Gastrocnemius medialis (tissue), 4 donors: Measurements from ENCODE around the gene RUNX3.

ENCODE experiments used
- POLR2A ChIP-seq, 2 donors: fragments of 450-650 bp; IDR thresholded peaks; one replicate each; pipeline ENCODE4 v1.6.1; 2017; ENCODE audit warnings: antibody characterized with exemption in 2 of 2, mild to moderate bottlenecking in 2 of 2, moderate library complexity in 2 of 2
- TF ChIP-seq, protein P1 (sequence below), 5 experiments: fragments of 450-650 bp in 3 of 5; fragments of 200-600 bp in 2 of 5; sonication (generic) in 2 of 5; IDR thresholded peaks in 4 of 5; conservative IDR thresholded peaks in 1 of 5; 1 replicate in 4 of 5; 2 replicates in 1 of 5; pipeline ENCODE4 v1.5.1; 2016 to 2019; ENCODE audit warnings: antibody characterized with exemption in 5 of 5, mild to moderate bottlenecking in 3 of 5, moderate library complexity in 3 of 5

DNA sequence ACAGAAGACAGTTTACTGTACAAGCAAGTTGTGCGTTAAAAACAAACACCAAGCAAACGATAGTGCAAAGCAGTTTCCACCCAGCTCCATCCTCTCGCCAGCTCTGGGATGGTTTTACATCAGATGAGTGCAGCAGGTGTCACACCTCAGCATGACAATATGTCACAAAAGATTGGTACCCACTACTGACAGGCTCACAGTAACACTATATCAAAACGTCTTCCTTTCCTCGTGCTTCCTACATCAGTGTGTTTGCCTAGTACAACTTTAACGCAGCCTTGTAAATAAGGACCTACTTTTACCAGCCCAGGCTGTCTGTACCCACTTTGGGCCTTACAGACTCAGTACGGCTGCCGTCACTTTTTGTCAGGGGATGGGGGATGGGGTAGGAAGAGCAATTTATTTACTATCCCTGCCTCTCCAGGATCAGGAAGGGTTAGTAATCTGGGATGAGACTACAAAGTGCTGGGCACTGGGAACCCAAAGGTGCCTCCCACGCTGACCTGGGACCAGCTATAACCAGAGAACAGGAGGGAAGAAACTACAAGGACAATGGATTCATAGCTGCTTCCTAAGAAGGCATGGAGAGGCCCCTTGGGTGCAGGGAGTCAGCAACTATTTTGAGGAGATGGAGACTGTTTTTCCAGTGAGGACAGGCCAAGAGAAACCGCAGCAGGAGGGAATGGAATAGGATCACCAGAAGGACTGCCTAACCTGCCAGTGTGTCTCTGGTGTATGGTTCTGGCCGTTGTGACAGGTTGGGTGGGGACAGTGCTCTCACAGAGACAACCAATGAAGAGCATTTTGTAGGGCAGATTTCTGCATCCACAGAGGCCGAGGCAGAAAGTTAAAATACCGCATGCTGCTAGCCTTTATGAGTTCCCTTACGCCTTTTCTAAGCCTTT, 30.2 kb downstream of the RUNX3 start:
- TF ChIP-seq, protein P1, sequence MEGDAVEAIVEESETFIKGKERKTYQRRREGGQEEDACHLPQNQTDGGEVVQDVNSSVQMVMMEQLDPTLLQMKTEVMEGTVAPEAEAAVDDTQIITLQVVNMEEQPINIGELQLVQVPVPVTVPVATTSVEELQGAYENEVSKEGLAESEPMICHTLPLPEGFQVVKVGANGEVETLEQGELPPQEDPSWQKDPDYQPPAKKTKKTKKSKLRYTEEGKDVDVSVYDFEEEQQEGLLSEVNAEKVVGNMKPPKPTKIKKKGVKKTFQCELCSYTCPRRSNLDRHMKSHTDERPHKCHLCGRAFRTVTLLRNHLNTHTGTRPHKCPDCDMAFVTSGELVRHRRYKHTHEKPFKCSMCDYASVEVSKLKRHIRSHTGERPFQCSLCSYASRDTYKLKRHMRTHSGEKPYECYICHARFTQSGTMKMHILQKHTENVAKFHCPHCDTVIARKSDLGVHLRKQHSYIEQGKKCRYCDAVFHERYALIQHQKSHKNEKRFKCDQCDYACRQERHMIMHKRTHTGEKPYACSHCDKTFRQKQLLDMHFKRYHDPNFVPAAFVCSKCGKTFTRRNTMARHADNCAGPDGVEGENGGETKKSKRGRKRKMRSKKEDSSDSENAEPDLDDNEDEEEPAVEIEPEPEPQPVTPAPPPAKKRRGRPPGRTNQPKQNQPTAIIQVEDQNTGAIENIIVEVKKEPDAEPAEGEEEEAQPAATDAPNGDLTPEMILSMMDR (IDR thresholded peaks at IDR 0.05 in 4 of 5, conservative IDR thresholded peaks at IDR 0.05 in 1 of 5) = no peak
- TF ChIP-seq POLR2A (IDR thresholded peaks at IDR 0.05) = no peak
